Mesenchymal stem cell (in vitro differentiated cells and primary cell): ENCODE measurements around the gene DDX46. TPM values are rescaled to one million over a fixed set of nuclear protein-coding genes. Genes with fewer than 3 reads are reported as not detected.

ENCODE experiments used
- DNase-seq: peaks from one replicate; pipeline ENCODE4 v3.0.0-alpha.2; 2013
- H2AFZ ChIP-seq: one replicate; pipeline ENCODE4 v1.6.1; 2013; ENCODE audit warnings: low read depth, mild to moderate bottlenecking, control low read depth, inconsistent platforms, low read length, moderate library complexity
- H2AK5ac ChIP-seq: 2 replicates; pipeline ENCODE4 v1.6.1; 2013; ENCODE audit warnings: low read length, moderate library complexity, mild to moderate bottlenecking, inconsistent platforms; ENCODE audit not compliant: severe bottlenecking
- H2BK120ac ChIP-seq: one replicate; pipeline ENCODE4 v1.6.1; 2013; ENCODE audit warnings: low read depth, mild to moderate bottlenecking, inconsistent platforms, low read length, moderate library complexity
- H2BK12ac ChIP-seq, 2 experiments: one replicate each; pipeline ENCODE4 v1.6.1; 2013; ENCODE audit warnings: inconsistent platforms in 2 of 2, low read length in 2 of 2, mild to moderate bottlenecking in 2 of 2, moderate library complexity in 2 of 2, control low read depth in 1 of 2
- H2BK15ac ChIP-seq: one replicate; pipeline ENCODE4 v1.6.1; 2013; ENCODE audit warnings: mild to moderate bottlenecking, low read depth, inconsistent platforms; ENCODE audit not compliant: poor library complexity, severe bottlenecking
- H2BK5ac ChIP-seq: 2 replicates; pipeline ENCODE4 v1.6.1; 2013; ENCODE audit warnings: low read depth, mild to moderate bottlenecking, low read length, control low read depth, inconsistent platforms; ENCODE audit not compliant: poor library complexity, severe bottlenecking
- H3K14ac ChIP-seq, 2 experiments: one replicate each; pipeline ENCODE4 v1.6.1; 2013; ENCODE audit warnings: inconsistent platforms in 2 of 2, low read length in 2 of 2, control low read depth in 1 of 2, mild to moderate bottlenecking in 1 of 2, moderate library complexity in 1 of 2
- H3K18ac ChIP-seq, 2 experiments: one replicate each; pipeline ENCODE4 v1.6.1; 2013; ENCODE audit warnings: inconsistent platforms in 2 of 2, low read length in 2 of 2, control low read depth in 1 of 2, low read depth in 1 of 2, mild to moderate bottlenecking in 1 of 2
- H3K23ac ChIP-seq, 2 experiments: one replicate each; pipeline ENCODE4 v1.6.1; 2013; ENCODE audit warnings: inconsistent platforms in 2 of 2, low read length in 2 of 2, mild to moderate bottlenecking in 2 of 2, moderate library complexity in 2 of 2, control low read depth in 1 of 2
- H3K27ac ChIP-seq: 2 replicates; pipeline ENCODE4 v1.5.1; 2013; ENCODE audit warnings: mild to moderate bottlenecking, moderate library complexity, low read length, control low read depth, inconsistent platforms; ENCODE audit not compliant: poor library complexity, severe bottlenecking
- H3K27me3 ChIP-seq, 2 experiments: 2 replicates each; pipeline versions ENCODE4 v1.6.1 to v1.7.0; 2013; ENCODE audit warnings: low read length in 2 of 2, mild to moderate bottlenecking in 2 of 2, moderate library complexity in 2 of 2, control low read depth in 1 of 2, inconsistent platforms in 1 of 2; ENCODE audit not compliant: control insufficient read depth in 1 of 2, insufficient read depth in 1 of 2
- H3K36me3 ChIP-seq, 2 experiments: 2 replicates each; pipeline versions ENCODE4 v1.6.1 to v1.7.0; 2013; ENCODE audit warnings: low read length in 2 of 2, control low read depth in 1 of 2, inconsistent platforms in 1 of 2, low read depth in 1 of 2, mild to moderate bottlenecking in 1 of 2; ENCODE audit not compliant: insufficient read depth in 2 of 2, control insufficient read depth in 1 of 2
- H3K4ac ChIP-seq, 2 experiments: one replicate each; pipeline ENCODE4 v1.6.1; 2013; ENCODE audit warnings: inconsistent platforms in 2 of 2, low read length in 2 of 2, mild to moderate bottlenecking in 2 of 2, moderate library complexity in 2 of 2, control low read depth in 1 of 2, low read depth in 1 of 2
- H3K4me1 ChIP-seq: 2 replicates; pipeline ENCODE4 v1.6.1; 2013; ENCODE audit warnings: low read depth, low read length, control low read depth; ENCODE audit not compliant: control insufficient read depth, insufficient read depth
- H3K4me2 ChIP-seq: 2 replicates; pipeline ENCODE4 v1.6.1; 2013; ENCODE audit warnings: low read length, mild to moderate bottlenecking, inconsistent platforms; ENCODE audit not compliant: poor library complexity, severe bottlenecking
- H3K4me3 ChIP-seq, 2 experiments: 2 replicates each; pipeline versions ENCODE4 v1.5.1 to v1.7.0; 2013; ENCODE audit warnings: low read length in 2 of 2, mild to moderate bottlenecking in 2 of 2, control low read depth in 1 of 2, low read depth in 1 of 2; ENCODE audit not compliant: insufficient read depth in 1 of 2
- H3K79me1 ChIP-seq: replicated peaks from 2 replicates; pipeline ENCODE4 v1.6.1; 2013; ENCODE audit warnings: mild to moderate bottlenecking, control low read depth, low read length, inconsistent platforms; ENCODE audit not compliant: poor library complexity, severe bottlenecking
- H3K9ac ChIP-seq: 2 replicates; pipeline ENCODE4 v1.7.0; 2013; ENCODE audit warnings: mild to moderate bottlenecking, low read length, moderate library complexity
- H3K9me3 ChIP-seq: 2 replicates; pipeline ENCODE4 v1.7.0; 2013; ENCODE audit warnings: mild to moderate bottlenecking, low read length; ENCODE audit not compliant: control insufficient read depth
- H4K8ac ChIP-seq: one replicate; pipeline ENCODE4 v1.6.1; 2013; ENCODE audit warnings: inconsistent platforms, mild to moderate bottlenecking, low read length, moderate library complexity
- H4K91ac ChIP-seq: one replicate; pipeline ENCODE4 v1.6.1; 2013; ENCODE audit warnings: mild to moderate bottlenecking, low read length, inconsistent platforms
- WGBS: methylation state at CpG from one replicate; pipeline ENCODE4 v1.1.7; 2013; ENCODE audit warnings: mixed read lengths; 5-methylcytosine and 5-hydroxymethylcytosine counted together
- polyA plus RNA-seq, 2 experiments: library from polyadenylated mRNA; stranded (reverse); fragments of 200-250 nt; gene quantifications; one replicate each; pipeline ENCODE4 v1.2.3, GENCODE V29; 2013

The DDX46 gene, protein sequence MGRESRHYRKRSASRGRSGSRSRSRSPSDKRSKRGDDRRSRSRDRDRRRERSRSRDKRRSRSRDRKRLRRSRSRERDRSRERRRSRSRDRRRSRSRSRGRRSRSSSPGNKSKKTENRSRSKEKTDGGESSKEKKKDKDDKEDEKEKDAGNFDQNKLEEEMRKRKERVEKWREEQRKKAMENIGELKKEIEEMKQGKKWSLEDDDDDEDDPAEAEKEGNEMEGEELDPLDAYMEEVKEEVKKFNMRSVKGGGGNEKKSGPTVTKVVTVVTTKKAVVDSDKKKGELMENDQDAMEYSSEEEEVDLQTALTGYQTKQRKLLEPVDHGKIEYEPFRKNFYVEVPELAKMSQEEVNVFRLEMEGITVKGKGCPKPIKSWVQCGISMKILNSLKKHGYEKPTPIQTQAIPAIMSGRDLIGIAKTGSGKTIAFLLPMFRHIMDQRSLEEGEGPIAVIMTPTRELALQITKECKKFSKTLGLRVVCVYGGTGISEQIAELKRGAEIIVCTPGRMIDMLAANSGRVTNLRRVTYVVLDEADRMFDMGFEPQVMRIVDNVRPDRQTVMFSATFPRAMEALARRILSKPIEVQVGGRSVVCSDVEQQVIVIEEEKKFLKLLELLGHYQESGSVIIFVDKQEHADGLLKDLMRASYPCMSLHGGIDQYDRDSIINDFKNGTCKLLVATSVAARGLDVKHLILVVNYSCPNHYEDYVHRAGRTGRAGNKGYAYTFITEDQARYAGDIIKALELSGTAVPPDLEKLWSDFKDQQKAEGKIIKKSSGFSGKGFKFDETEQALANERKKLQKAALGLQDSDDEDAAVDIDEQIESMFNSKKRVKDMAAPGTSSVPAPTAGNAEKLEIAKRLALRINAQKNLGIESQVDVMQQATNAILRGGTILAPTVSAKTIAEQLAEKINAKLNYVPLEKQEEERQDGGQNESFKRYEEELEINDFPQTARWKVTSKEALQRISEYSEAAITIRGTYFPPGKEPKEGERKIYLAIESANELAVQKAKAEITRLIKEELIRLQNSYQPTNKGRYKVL
- 30.6 TPM for polyA plus RNA-seq (2013, experiment 1 of 2)
- polyA plus RNA-seq (2013, experiment 2 of 2), result 29.9 TPM

DNA sequence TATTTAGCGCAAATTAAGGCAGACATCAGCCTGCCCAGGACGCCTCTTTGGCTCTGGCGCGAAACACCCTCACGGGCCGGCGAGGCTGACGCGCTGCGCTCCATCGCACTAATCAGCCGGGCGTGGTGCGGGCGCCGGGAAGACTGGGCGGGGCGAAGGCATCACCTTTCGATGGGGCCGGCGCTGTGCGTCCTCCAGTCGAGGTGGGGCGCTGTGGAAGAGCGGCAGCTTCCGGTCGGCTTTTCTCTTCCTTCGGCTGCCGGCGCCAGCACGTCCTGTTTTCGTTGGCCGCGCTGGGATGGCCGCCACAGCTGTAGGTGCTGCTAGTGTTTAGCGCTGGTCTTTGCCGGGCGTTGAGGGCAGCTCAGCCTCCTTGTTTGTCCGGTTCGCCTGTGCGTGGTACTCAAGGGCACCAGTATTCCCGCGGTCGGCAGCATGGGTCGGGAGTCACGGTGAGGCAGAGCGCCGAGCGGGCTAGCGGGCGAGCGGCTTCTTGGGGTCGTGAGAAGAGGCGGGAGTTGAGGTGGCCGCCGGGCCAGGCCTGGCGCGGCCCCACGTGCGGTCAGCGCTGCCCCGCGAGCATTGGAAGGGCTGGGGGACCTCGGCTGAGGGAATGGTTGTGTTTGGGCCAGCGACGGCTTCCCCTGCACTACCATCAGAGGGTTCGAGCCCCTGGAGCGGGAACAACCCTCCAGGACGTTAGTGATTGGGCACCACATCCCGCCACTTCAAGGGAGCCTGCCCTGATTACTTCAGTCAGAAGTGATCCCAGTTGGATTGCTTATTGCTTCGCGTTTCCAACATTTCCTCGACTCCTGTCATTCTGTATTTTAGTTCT, at the start of gene DDX46:
DDX46 (plus strand) TSS at position 276 of the 838 bp plus-strand sequence; CDS start at position 436, 160 bp downstream.
- no peaks in the 10 kb centered on the region for H3K27me3 ChIP-seq
- peak within 1 kb of the TSS; percentile 67 for H2AFZ ChIP-seq
- peaks cover under 1% of the 10 kb centered on the region for H3K79me1 ChIP-seq
- peak within 1 kb of the TSS in 1 of 2 experiments; percentile 2 for H3K23ac ChIP-seq
- 1% methylated on average over 72 of the region's 73 CpGs for WGBS
- peak within 1 kb of the TSS in 1 of 2 experiments; percentile 21 for H3K4ac ChIP-seq
- H2BK5ac ChIP-seq, result no peak within 1 kb of the TSS
- H4K91ac ChIP-seq, result peak within 1 kb of the TSS; percentile 95
- peak within 1 kb of the TSS; percentile 90 to 98 for H3K4me3 ChIP-seq
- peak within 1 kb of the TSS; percentile 68 for H2BK15ac ChIP-seq
- H2AK5ac ChIP-seq, result no peak within 1 kb of the TSS
- peak within 1 kb of the TSS; percentile 63 for H3K27ac ChIP-seq
- H4K8ac ChIP-seq, result peak within 1 kb of the TSS; percentile 98
- peak within 1 kb of the TSS; percentile 47 to 62 for H3K18ac ChIP-seq
- H3K9ac ChIP-seq, result peak within 1 kb of the TSS; percentile 96
- no peaks in the 10 kb centered on the region for H3K9me3 ChIP-seq
- peak within 1 kb of the TSS; percentile 62 for H3K4me2 ChIP-seq
- H3K4me1 ChIP-seq, result peaks cover 4% of the 10 kb centered on the region
- peaks cover 6 to 7% of the 10 kb centered on the region in 2 experiments for H3K36me3 ChIP-seq
- H3K14ac ChIP-seq, result peak within 1 kb of the TSS in 1 of 2 experiments; percentile 22
- H2BK12ac ChIP-seq, result no peak within 1 kb of the TSS
- H2BK120ac ChIP-seq, result no peak within 1 kb of the TSS
- peak; percentile 95 for DNase-seq

DNA sequence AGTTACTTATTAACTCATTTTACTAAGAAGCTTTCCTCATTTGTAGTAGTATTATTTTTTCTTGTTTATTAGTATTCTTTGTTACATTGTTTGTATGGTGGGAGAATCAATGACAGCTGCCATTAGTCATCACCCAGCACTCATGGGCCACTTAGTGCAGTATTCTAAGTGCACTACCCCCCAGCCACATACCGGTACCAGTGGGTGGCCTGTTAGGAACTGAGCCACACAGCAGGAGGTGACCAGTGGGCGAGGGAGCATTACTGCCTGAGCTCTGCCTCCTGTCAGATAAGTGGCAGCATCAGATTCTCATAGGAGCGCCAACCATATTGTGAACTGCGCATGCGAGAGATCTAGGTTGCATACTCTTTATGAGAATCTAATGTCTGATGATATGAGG, 44.5 kb upstream of the DDX46 start:
- H3K4me3 ChIP-seq, result no peak overlapping the region
- H3K9me3 ChIP-seq, result no peaks in the 10 kb centered on the region
- 90% methylated on average over 2 of the region's 5 CpGs for WGBS
- peak overlapping the region; percentile 58 for H3K27ac ChIP-seq
- H2BK12ac ChIP-seq, result no peak overlapping the region
- no peak overlapping the region for H4K91ac ChIP-seq
- H2BK5ac ChIP-seq, result no peak overlapping the region
- no peak overlapping the region for H3K4ac ChIP-seq
- no peak overlapping the region for H3K9ac ChIP-seq
- peaks cover 5% of the 10 kb centered on the region for H3K4me1 ChIP-seq
- no peak overlapping the region for H4K8ac ChIP-seq
- DNase-seq, result no peak
- H3K79me1 ChIP-seq, result peaks cover 5% of the 10 kb centered on the region
- no peak overlapping the region for H2AK5ac ChIP-seq
- H3K14ac ChIP-seq, result no peak overlapping the region
- no peaks in the 10 kb centered on the region for H3K27me3 ChIP-seq
- no peak overlapping the region for H2BK15ac ChIP-seq
- no peak overlapping the region for H2BK120ac ChIP-seq
- no peak overlapping the region for H3K4me2 ChIP-seq
- no peak overlapping the region for H2AFZ ChIP-seq
- peaks cover 41 to 75% of the 10 kb centered on the region in 2 experiments for H3K36me3 ChIP-seq
- H3K23ac ChIP-seq, result no peak overlapping the region
- H3K18ac ChIP-seq, result no peak overlapping the region

DNA sequence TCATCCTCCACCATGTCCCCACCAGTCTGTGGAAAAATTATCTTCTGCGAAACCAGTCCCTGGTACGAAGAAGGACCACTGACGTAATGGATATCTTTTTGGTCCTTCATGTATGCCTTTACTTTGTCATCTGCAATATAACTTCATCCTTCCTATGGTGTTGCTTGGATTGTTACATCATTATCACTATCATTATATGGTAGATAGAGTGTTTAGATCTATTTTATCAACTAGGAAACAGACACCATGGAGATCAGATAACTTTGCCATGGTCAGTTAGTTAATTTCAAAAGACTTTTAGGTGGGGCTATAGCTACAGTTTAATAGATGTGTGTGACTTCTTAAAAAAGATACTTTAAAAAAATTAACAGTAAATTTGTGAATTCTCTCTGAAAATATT, 44.0 kb upstream of the DDX46 start:
- peaks cover 45 to 75% of the 10 kb centered on the region in 2 experiments for H3K36me3 ChIP-seq
- H3K9me3 ChIP-seq, result no peaks in the 10 kb centered on the region
- H2AFZ ChIP-seq, result no peak overlapping the region
- no peak overlapping the region for H3K4ac ChIP-seq
- no peak overlapping the region for H3K9ac ChIP-seq
- H2BK120ac ChIP-seq, result no peak overlapping the region
- DNase-seq, result no peak
- H3K14ac ChIP-seq, result no peak overlapping the region
- no peak overlapping the region for H3K4me2 ChIP-seq
- no peak overlapping the region for H2BK12ac ChIP-seq
- H3K23ac ChIP-seq, result no peak overlapping the region
- no peak overlapping the region for H2AK5ac ChIP-seq
- H3K4me3 ChIP-seq, result no peak overlapping the region
- H3K18ac ChIP-seq, result no peak overlapping the region
- H2BK5ac ChIP-seq, result no peak overlapping the region
- H4K91ac ChIP-seq, result no peak overlapping the region
- no peak overlapping the region for H2BK15ac ChIP-seq
- H4K8ac ChIP-seq, result no peak overlapping the region
- 100% methylated on average over 3 of the region's 3 CpGs for WGBS
- H3K4me1 ChIP-seq, result peaks cover 5% of the 10 kb centered on the region
- H3K27me3 ChIP-seq, result no peaks in the 10 kb centered on the region
- H3K27ac ChIP-seq, result peak overlapping the region; percentile 58
- H3K79me1 ChIP-seq, result peaks cover 7% of the 10 kb centered on the region
